HG03103 (cell line): ENCODE data around the gene ZNF587B.
A peak's percentile ranks its signal among the peaks of the same experiment; 100 is the strongest.
"Not testable (repeated sequence)": the region's sequence is repeated elsewhere in the genome, so short reads cannot be mapped to it uniquely, and the experiment has no call there.

ENCODE experiments used
- ATAC-seq: cut with Tn5 transposase; IDR thresholded peaks from one replicate; pipeline ENCODE4 v1.9.1; 2021; ENCODE audit warnings: low read depth; ENCODE audit not compliant: unreplicated experiment

ZNF587B gene

DNA sequence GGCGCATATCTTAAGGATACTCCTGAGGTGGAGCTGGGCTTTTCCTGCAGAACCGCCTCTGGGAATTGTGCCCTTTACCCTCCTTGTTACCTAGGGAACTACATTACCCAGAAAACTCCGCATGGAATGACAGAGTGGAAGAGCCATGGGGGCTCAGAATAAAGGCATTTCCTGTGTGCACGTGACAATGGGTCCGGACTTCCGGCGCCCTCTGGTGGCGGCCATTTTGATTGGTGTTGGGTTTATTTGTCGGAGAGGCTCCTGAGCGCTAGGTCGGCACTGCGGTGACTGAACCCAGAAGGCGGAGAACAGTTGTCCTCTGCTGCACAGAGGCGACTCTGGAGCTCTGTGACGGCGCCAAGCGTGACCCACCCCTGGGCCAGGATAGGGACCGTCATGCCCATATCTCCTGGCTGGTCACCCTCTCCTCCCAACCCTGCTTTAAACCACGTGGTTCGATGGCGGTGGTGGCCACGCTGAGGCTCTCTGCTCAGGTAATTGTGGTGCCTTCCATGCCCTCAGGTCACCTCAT is at the start of gene ZNF587B:
Gene ZNF587B, plus strand, starts transcription at position 229 of the 532 bp plus-strand sequence. Its CDS starts 230 bp downstream, at position 459.
- ATAC-seq = no peak

DNA sequence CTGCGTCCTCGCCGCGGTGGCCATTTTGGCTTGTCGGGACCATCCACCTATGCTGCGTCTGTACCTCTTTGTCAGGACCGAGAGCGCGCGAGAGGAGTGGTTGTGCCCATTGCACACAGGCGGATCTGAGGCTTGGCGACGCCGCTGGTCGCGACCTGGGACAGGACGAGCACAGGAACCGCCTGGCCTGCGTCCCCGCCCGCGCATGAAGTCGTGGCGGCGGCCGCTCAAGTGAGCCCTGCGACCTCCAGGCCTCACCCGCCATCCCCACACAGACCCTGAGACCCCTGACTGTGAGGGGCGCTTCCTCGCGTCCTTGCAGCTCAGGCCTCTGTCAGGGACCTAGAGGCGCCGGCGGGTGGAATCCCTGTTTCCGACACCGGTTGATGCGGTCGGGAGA is 43.8 kb upstream of the ZNF587B start:
- no peak for ATAC-seq

DNA sequence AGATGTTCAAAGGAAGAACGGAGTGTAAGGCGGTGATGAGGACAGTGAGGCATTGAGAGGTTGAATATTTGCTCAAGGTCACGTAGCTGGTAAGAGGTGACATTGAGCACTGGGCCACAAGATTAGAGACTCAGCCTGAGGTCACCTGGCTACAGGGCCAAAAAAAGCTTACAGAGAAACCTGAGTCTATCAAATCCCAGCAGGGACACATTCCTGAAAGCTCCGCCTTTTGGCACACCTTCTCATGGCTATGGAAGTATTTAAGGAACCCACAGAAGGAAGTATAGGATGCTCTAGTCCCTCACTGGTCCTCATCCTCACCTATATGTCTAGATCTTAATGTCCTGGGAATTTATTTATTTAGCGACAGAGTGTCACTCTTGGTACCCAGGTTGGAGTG is 43.2 kb upstream of the ZNF587B start:
- ATAC-seq = no peak

DNA sequence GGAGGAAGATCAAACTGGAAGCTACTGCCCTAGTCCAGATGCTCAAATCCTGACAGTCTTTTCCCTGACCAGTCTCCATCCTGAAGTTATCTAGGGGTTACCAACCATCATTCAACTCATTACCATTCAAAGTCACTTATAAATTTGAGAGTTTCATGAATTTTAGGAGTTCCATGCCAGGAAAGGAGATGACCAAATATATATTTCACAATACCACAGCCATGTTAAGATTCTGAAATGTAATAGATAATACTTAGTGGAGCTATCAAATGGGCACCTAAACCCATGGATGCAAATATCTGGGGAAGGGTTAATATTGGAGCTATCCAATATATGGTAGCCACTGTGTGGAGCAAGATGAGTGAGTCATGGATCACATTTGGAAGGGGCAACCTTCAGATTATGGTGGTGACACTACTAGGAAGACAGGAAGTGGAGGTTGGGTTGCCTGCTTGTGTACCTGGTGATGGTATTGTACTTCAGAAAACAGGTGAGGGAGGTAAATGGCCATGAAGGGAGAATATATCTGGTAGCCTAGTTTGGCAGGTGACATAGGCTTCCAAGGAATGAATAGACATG is 41.9 kb upstream of the ZNF587B start:
- no peak for ATAC-seq

DNA sequence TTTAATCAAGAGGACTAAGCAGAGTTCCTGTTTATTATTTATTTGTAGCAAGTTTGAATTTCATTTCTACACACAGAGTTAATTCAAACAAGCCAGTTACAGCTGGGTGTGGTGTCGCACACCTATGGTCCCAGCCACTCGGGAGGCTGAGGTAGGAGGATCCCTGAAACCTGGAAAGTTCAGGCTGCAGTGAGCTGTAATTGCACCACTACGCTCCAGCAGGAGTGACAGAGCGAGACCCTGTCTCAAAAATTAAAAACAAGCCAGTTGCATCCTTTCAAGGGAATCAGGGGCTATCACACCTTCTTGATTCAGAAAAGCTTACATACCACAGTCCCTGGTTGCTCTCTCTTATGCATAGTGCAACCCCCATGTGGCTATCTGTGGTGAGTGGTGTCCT is 40.8 kb upstream of the ZNF587B start:
- ATAC-seq = no peak

DNA sequence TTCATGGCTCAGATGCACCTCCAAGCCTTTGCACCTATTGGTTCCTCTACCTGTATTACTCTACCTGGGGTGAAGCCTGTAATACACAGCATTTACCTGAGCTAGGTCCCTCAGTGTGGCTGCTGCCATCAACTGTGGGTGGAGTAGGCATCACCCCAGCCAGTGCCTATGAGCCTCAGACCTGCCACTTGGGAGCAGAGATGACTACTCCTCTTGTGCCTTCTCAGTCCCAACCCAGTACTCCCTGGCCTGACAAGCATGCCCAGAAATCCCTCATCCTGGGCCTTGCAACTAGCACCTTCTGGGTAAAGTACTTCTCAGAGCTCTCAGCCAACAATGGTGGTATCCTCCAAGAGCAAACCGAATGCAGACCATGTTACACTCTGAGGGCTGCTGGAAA is 33.5 kb upstream of the ZNF587B start:
- not testable (repeated sequence) for ATAC-seq

DNA sequence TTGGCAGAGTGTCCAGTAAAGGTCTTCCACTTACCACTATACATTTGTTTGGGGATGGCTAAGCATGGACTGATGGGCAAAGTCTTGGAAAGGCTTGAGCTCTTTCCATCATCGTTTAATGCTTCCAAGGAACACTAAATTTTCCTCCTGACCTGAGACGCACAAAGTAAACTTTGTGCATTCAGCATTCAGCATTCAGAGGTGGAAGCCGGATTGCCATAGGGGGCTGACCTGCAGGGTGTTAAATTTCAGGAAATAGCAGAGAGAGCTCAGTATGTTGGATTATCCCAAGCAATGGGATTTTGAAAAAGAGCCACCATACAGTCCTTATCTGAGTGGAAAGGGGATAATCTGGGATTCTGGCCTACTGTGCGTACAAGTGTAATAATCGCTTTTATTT is 29.4 kb upstream of the ZNF587B start:
- ATAC-seq = no peak

DNA sequence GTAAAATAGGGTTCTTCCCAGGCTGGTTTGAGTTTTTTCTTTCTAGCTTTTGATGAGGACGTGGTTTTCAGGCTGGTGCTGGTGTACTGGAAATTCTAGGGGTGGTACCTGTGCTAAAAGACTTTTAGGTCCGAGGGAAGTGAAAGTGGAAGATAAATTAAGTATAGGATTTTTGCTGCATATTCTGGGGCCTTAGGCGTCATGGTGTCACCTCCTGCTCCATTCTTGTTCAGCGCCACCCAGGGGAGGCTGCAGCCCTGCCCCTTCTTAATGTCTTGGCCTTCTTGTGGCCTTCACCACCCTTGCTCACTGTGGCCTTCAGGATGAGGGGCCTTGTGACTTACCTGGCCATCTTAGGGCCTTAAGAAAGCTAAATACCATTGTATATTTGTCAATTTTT is 27.8 kb upstream of the ZNF587B start:
- ATAC-seq = no peak

DNA sequence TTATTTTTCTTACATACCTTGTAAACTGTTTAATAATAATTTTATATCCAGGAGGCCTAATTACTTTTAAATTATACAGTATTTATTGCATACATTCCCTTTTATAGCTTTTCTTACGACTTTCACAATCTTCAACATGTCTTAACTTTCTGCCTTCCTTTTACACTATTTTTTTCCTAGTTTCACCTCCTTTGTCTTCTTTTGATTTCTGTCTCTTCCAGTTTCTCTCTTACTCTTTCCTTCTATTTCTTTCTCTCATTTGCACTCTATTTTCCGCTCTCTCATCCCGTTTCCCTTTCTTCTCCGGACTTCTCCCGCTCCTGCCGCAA is 26.9 kb upstream of the ZNF587B start:
- ATAC-seq = no peak

DNA sequence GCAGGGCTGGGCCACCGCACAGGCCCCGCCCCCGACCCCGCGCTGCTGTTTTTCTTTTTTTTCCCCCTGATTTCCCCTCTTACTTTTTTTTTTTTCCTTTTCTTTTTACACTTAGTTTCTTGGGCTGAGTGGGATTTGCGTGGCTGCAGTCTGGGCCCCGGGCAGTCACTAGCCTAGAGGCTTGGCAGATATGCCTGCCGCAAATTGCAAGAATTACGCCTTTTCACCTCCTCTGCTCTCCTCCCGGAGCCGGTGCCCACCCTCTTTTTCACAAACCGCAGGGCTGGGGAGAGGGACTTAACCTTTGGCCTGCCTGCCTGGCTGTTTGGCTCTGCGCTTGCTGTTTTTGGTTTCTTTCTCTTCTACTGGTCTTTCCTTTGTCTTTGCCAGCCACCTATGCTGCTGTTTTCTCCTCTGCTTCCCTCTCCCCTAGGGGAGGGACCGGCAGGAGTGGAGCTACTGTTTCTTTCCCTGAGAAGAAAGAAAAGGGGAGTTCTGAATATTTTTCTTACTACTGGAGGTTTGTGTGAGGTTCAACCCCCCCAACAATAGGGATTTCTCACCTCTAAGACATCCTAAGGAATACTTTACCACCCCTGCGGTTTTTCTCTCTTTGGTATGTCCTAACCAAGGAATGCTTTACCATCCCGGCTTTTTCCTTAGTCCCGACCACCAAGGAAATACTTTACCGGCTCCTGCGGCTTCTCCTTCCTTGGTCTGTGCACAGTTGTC is 26.3 kb upstream of the ZNF587B start:
- ATAC-seq = no peak

DNA sequence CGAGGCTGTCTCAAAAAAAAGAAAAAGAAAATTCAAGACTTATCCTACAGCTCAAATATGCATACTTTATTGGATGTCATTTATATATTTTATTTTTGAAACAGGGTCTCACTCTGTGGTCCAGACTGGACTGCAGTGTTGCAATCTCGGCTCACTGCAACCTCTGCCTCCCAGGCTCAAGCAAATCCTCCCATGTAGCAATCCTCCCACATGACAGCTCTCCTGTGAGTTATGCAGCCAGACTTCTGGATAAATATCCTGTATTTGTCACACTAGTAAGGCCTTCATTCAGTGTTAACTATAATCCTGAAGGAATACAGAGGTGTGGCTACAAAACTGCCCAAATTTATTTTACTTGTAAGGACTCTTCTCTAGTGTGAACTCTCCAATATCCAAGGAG is 22.6 kb upstream of the ZNF587B start:
- no peak for ATAC-seq

DNA sequence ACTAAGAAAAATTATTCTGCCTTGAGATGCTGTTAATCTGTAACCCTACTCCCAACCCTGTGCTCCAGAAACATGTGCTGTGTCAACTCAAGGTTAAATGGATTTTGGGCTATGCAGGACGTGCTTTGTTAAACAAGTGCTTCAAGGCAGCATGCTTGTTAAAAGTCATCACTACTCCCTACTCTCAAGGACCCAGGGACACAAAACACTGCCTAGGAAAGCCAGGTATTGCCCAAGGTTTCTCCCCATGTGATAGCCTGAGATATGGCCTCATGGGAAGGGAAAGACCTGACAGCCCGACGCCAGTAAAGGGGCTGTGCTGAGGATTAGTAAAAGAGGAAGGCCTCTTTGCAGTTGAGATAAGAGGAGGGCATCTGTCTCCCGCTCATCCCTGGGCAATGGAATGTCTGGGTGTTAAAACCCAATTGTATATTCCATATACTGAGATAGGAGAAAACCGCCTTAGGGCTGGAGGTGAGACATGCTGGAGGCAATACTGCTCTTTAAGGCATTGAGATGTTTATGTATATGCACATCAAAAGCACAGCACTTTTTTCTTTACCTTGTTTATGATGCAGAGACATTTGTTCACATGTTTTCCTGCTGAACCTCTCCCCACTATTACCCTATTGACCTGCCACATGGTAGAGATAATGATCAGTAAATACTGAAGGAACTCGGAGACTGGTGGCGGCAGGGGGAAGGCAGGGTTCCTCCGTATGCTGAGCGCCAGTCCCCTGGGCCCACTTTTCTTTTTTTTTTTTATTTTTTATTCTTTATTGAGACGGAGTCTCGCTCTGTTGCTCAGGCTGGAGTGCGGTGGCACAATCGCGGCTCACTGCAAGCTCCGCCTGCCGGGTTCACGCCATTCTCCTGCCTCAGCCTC is 19.4 kb upstream of the ZNF587B start:
- ATAC-seq = not testable (repeated sequence)

DNA sequence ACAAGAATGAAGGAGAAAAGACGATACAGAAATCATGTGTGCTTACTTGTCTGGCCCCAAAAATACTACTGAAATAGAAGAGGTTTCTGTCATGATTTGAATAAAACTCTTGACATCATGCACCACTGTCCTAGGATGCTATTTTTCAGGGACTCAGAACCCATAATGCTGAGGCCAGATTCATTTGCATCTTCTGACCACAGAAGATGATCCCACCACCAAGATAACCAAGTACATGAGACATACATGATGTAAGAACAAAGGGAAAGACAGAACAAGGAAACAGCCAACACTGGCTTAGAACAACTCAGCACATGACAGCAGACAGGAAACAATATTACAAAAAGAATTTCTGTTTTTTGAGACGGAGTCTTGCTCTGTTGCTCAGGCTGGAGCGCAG is 17.9 kb upstream of the ZNF587B start:
- ATAC-seq = no peak

DNA sequence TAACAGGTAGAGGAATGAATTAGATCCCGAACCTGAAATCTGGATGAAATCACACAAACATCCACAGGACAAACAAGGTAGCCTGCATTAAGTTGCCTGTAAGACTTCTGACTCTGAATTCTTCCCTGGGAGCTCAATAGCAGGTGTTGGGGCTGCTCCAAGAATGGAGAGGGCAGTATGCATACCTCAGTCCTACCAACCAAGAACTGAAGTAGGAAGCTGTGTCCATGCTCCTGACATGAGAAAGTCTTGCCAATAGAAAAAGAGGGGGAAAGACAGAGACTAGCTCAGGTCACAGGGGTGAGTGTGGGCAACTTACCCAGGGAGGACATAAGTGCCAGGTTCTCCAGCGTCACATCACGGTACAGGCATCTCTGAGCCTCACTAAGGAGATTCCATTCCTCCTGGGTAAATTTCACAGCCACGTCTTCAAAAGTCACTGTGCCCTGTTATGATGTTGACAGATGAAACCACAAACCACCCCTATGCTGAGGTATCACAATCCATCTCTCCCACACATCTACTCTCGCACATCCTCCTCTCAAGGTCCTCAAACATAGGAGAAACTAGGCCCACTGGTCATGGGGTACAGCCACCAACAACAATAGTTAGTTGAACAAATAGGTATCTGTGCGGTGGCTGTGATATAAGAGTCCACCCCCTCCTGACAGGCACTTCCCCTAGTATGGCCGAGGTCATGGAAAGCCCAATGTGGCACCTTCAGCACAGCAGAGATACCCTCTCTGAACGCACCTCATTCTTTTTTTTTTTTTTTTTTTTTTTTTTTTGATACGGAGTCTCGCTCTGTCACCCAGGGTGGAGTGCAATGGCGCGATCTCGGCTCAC is 16.9 kb upstream of the ZNF587B start:
- ATAC-seq = not testable (repeated sequence)

DNA sequence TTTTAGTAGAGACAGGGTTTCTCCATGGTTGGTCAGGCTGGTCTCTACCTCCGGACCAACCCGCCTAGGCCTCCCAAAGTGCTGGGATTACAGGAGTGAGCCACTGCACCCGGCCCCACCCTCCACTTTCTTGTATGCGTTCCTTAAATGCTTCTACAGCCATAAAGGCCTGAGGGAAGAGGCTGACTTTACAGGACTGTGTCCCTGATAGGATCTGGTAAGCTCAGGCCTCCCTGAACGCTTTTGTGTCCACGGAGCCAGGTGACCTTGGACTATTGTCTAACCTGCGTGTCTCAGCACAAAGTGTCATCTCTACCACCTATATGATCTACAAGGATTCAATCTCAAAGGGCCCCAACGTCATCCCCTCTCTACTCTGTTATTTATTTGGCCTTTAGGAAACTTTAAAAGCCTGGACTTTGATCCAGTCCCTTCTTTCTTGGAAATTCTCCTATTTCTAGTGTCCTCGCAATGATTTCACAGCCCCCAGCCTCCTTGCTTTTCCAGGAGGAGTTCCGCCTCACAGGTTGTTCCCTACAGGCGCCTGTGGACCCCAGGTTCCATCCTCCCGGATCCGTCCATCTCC is 16.1 kb upstream of the ZNF587B start:
- no peak for ATAC-seq

DNA sequence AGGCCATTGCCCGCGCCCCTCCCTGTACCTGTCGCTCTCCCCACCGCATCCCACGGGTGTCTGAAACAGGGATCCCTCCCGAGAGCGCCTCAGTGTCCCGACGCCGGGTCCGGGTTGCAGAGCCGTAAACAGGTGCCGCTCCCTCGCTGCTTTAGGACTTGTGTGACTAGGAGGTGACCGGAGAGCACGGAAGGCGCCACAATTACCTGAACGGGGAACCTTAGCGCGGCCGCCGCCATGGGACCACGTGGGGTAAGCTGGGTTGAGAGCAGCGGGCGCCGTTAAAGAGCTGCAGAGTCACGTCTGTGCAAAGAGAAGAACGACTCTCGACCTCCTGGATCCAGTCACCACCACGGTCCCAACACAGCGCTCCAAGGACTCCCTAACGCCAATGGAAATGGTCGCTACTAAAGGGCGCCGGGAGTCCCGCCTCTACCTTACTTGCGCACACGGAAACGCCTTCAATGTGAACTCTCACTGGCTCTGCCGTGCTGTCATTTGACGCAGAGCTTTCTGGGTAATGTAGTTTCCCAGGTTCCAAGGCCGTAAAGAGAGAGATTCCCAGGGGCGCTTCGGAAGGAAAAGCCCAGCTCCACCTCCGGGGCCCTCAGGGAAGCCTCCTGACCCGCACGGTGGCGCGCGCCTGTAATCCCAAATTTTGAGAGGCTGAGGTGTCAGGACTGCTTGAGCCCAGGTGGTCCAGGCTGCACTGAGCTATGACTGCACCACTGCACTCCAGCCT is 15.4 kb upstream of the ZNF587B start, which contains the start of gene ZNF552:
Gene ZNF552, minus strand, starts transcription at position 409 of the 742 bp plus-strand sequence. Its CDS starts 170 bp downstream, at position 239.
- ATAC-seq = peak; percentile 75

DNA sequence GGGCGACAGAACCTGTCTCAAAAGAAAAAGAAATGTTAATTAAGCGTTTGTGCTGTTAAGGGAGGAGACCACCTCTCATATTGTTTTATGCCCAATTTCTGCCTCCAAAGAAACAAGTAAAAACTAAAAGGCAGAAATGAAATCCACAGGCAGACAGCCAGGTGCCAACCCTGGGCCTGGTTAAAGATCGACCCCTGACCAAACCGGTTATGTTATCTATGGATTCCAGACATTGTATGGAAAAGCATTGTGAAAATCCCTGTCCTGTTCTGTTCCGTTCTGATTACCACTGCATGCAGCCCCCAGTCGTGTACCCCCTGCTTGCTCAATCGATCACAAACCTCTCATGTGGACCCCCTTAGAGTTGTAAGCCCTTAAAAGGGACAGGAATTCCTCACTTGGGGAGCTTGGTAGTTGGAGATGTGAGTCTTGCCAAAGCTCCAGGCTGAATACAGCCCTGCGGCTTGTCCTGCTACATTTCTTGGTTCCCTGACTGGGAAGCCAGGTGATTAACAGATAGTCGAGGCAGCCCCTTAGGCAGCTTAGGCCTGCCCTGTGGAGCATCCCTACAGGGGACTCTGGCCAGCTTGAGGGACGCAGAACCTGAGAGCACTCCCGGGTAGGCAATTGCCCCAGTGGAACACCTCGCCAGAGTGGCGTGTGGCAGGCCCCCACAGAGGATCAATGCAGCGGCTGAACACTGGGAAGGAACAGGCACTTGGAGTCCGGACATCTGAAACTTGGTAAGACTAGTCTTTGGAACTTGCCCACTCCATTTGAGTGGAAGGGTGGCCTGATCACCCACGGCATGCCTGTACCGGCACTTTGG is 14.6 kb upstream of the ZNF587B start:
- ATAC-seq = no peak

DNA sequence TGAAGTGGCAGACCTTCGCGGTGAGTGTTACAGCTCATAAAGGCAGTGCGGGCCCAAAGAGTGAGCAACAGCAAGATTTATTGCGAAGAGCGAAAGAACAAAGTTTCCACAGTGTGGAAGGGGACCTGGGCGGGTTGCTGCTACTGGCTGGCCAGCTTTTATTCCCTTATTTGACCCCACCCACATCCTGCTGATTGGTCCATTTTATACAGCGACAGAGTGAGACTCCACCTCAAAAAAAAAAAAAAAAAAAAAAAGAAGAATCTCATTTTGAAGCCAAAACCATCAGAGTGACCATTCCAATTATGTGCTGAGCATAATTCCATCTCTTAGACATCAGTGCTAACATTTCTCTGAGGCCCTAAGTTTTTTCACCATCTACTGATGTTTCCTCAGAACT is 13.4 kb upstream of the ZNF587B start:
- ATAC-seq = no peak
